GM12873 (cell line): ENCODE results near the gene ARHGAP25.

Source experiments
- CTCF ChIP-seq: IDR thresholded peaks from 2 replicates; pipeline ENCODE4 v1.5.1; 2012; ENCODE audit warnings: low read depth, mild to moderate bottlenecking, moderate library complexity, low read length, control low read depth; ENCODE audit not compliant: insufficient read depth; ENCODE audit errors: missing control alignments

ARHGAP25 gene

GRCh38 chr2:68835621-68836020 lies 101.0 kb downstream of the ARHGAP25 start:
- no peak for TF ChIP-seq CTCF

- peak; percentile 91 for TF ChIP-seq CTCF
These were observed 102.7 kb downstream of the ARHGAP25 start for GRCh38 chr2:68837164-68837860.

- TF ChIP-seq CTCF, result no peak
These were observed 103.3 kb downstream of the ARHGAP25 start for GRCh38 chr2:68837861-68838341.

- TF ChIP-seq CTCF, result no peak
These were observed 104.0 kb downstream of the ARHGAP25 start for GRCh38 chr2:68838641-68839040.

GRCh38 chr2:68839260-68839833 lies 104.7 kb downstream of the ARHGAP25 start:
- TF ChIP-seq CTCF, result peak; percentile 63

GRCh38 chr2:68845043-68845442 lies 110.4 kb downstream of the ARHGAP25 start:
- TF ChIP-seq CTCF, result no peak

GRCh38 chr2:68846091-68846490 lies 111.5 kb downstream of the ARHGAP25 start:
- no peak for TF ChIP-seq CTCF
